LNCaP clone FGC (cell line): Measurements from ENCODE around the gene SLAMF6.
"Not testable (repeated sequence)": the region's sequence is repeated elsewhere in the genome, so short reads cannot be mapped to it uniquely, and the experiment has no call there.

ENCODE experiments used
- DNase-seq: peaks from one replicate; pipeline ENCODE4 v3.0.0-alpha.2; 2011; ENCODE audit warnings: low read depth
- H3K4me3 ChIP-seq: 2 replicates; pipeline ENCODE4 v1.5.1; 2011; ENCODE audit warnings: mild to moderate bottlenecking, low read depth, low read length, control low read depth
- TF ChIP-seq, protein P1 (sequence below): IDR thresholded peaks from 2 replicates; pipeline ENCODE4 v1.5.1; 2012; ENCODE audit warnings: mild to moderate bottlenecking; ENCODE audit not compliant: control insufficient read depth, insufficient read depth; ENCODE audit errors: extremely low read depth

The SLAMF6 gene

DNA sequence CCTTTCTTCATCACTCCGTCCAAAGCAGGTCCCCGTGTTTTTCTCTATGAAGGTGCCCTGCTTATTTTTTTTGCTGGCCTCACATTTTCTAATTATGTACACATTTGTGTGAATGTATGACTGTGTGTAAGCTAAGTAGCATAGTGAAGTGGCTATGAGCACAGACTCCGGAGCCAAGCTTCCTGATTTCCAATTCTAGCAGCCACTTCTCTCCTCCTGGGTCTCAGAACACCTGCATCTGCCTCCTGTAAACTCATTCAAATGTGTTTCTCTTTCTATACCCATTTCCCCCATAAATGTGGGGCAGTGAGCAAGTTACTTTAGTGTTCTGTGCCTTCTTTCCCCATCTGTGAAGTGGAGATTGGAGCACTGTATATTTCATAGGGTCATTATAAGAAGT lies 2.1 kb downstream of the SLAMF6 start:
- no peak for DNase-seq
- TF ChIP-seq, protein P1, sequence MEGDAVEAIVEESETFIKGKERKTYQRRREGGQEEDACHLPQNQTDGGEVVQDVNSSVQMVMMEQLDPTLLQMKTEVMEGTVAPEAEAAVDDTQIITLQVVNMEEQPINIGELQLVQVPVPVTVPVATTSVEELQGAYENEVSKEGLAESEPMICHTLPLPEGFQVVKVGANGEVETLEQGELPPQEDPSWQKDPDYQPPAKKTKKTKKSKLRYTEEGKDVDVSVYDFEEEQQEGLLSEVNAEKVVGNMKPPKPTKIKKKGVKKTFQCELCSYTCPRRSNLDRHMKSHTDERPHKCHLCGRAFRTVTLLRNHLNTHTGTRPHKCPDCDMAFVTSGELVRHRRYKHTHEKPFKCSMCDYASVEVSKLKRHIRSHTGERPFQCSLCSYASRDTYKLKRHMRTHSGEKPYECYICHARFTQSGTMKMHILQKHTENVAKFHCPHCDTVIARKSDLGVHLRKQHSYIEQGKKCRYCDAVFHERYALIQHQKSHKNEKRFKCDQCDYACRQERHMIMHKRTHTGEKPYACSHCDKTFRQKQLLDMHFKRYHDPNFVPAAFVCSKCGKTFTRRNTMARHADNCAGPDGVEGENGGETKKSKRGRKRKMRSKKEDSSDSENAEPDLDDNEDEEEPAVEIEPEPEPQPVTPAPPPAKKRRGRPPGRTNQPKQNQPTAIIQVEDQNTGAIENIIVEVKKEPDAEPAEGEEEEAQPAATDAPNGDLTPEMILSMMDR = no peak
- no peak overlapping the region for H3K4me3 ChIP-seq

DNA sequence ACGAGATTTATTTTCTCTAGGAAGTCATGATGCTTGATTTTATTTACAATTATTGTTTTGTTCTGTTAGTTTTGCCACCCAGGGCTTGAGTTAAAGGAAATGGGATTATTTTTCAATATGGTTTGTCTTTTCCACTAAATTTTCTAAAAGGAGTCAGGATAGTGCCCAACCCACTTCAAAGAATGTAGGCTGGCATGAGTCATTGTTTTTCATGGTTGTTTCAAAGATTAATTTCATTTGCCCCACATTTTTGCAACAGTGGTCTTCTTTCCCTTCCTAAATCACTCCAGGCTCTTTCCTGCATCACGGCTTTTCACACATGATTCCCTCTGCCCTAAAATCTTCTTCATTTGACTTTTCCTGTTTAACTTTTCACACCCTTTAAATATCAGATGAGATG lies 2.5 kb downstream of the SLAMF6 start:
- H3K4me3 ChIP-seq = no peak overlapping the region
- TF ChIP-seq, protein P1 = no peak

DNA sequence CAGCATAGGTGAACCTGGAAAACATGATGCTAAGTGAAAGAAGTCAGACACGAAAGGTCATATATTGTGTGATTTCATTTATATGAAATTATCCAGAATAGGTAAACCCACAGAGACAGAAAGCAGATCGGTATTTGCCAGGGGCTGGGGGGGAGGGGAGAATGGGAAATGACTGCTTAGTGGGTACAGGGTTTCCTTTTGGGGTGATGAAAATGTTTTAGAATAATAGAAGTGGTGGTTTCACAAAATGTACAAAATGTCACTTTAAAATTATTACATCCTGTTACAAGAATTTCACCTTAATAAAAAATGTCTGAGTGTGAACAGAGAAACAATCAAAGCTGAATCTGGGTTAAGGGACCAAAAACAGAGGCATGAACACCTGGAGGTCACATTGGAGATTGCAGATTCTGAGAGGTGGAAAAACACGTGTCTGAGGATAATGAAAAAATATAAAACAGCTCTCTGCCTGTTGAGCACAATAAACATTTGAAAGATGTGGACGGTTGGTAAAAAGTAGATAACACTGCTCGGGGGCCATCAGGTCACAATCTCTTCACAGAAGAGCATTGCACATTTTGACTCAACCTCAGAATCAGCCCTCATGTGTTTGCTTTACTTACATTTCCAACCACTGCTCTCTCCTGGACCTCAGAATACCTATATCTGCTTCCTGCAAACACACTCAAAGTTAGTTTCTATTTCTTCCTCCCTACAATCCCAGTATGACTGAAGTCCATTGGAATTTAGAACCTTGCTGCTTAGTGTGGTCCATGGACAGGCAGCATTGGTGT lies 3.2 kb downstream of the SLAMF6 start:
- H3K4me3 ChIP-seq = no peak overlapping the region
- DNase-seq = no peak
- TF ChIP-seq, protein P1 = no peak

More for the DNA sequence above, 2.5 kb downstream of the SLAMF6 start:
- no peak for DNase-seq

DNA sequence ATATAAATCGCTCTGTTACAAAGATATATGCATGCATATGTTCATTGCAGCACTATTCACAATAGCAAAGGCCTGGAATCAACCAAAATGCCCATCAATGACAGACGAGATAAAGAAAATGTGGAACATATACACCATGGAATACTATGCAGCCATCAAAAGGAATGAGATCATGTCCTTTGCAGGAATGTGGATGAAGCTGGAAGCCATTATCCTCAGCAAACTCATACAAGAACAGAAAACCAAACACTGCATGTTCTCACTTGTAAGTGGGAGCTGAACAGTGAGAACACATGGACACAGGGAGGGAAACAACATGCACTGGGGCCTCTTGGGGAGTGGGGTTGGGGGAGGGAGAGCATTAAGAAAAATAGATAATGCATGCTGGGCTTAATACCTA lies 5.5 kb downstream of the SLAMF6 start:
- not testable (repeated sequence) for DNase-seq, H3K4me3 ChIP-seq

DNA sequence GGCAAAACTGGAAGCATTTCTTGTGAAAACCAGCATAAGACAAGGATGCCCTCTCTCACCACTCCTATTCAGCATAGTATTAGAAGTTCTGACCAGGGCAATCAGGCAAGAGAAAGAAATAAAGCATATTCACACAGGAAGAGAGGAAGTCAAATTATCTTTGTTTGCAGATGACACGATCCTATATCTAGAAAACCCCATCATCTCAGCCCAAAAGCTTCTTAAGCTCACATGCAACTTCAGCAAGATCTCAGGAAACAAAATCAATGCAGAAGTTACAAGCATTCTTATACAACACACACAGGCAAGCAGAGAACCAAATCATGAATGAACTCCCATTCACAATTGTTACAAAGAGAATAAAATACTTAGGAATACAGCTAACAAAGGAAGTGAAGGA lies 7.1 kb downstream of the SLAMF6 start:
- H3K4me3 ChIP-seq, DNase-seq: not testable (repeated sequence)

DNA sequence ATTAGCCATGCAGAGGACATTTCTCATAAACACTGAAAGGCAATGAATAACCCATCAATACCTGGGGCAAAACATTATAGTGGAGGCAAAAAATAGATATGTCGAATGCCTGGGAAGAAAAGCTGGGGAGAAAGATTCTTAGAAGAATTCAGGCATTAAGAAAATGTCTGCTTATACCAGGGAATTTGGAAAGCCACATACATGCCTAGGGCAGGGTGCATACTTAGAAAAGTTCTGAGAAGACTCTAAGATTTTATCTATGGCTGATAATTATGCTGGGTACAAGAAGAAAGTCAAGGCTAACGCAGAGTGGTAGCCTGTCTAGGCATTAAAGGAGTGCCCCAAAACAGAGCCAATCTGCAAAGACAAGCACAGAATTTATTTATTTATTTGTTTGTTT lies 18.4 kb downstream of the SLAMF6 start:
- TF ChIP-seq, protein P1 = no peak
- H3K4me3 ChIP-seq = no peak overlapping the region
- DNase-seq = no peak

DNA sequence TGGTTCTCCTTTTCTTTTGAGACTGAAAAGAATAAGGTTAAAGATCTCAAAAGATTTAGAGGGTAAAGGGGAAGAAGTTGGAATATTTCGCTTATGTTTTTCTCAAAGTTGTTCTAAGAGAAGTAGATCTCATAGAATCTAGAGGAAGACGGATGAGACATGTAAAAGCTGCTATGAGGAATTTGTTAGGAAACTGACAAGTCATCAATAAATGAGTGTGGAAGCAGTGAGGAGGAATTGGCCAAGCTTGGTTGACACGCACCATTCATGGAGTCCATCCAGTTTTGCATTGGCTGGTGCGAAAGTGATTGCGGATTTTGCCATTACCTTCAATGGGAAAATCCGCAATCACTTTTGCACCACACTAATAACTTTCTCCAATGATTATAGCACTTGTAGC lies 20.0 kb downstream of the SLAMF6 start:
- no peak overlapping the region for H3K4me3 ChIP-seq
- DNase-seq = no peak
- TF ChIP-seq, protein P1 = no peak

DNA sequence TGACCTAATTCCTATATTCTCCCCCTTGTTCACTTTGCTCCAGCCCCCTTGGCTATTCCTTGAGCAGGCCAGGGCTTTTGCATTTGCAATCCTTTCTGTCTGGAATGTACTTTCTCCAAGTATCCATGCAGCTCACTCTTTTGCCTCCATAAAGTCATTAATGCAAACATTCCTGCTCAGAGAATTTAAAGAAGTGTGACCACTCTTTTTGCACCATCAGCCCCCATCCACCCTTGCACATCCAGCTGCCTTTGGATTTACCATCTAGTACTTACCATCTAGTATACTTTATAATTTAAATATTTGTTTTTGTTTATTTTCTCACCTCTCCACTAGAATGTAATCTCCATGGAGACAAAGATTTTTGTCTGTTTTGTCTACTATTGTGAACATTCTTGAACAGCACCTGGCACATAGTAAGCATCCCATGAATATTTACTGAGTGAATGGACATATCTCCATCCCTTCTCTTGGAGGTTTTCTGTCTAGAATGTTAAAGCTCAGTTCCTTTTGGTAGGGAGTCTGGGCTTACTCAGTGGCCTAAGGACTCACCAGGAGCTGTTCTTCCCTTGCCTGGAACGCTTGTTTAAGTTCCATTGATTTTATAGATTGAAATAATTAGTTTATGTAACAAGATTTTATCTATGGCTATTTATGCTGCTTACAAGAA lies 22.6 kb downstream of the SLAMF6 start:
- no peak for DNase-seq
- no peak overlapping the region for H3K4me3 ChIP-seq
- TF ChIP-seq, protein P1 = no peak
